ENCODE measurements around the gene PLCH1.
A peak's percentile ranks its signal among the peaks of the same experiment; 100 is the strongest.

PLCH1 gene

DNA sequence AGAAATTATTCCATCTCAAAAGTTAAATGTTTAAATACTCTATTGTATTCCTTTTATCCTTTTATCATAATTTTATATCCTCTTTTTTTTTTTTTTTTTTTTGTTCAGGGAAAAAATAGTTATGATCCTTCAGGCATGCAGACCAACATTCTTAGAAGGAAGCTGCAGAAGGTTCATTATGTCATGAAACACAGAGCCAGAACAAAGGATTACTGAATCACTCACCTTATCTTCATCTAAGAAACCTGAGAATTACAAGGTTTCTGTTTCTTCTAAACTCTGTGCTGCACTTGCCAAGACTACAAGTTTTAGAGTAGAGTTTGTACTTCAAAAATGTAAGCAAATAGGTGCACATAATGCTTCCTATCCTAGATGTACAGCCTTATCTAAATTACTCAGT, 3.3 kb downstream of the PLCH1 start:
- Histone ChIP-seq H3K27ac (ENCODE audit: low read depth, low read length) (no peak overlapping the region), H3K27me3 (ENCODE audit: control insufficient read depth, insufficient read depth, low read length) (peaks cover 3% of the 10 kb centered on the region)

GRCh38 chr3:155741101-155741500, 3.8 kb downstream of the PLCH1 start:
- H3K9ac ChIP-seq (ENCODE audit: low read length), result no peak overlapping the region
- no peaks in the 10 kb centered on the region for H3K4me1 ChIP-seq (ENCODE audit: control insufficient read depth, insufficient read depth, low read length)
- no peaks in the 10 kb centered on the region for H3K36me3 ChIP-seq (ENCODE audit: control insufficient read depth, insufficient read depth, low read length)
- H3K27ac ChIP-seq (ENCODE audit: low read depth, low read length), result no peak overlapping the region
- H3K27me3 ChIP-seq (ENCODE audit: control insufficient read depth, insufficient read depth, low read length), result peaks cover 3% of the 10 kb centered on the region
- no peak overlapping the region for H3K4me3 ChIP-seq (ENCODE audit: low read length)

More for the DNA sequence above, 3.3 kb downstream of the PLCH1 start:
- Histone ChIP-seq H3K4me3 (ENCODE audit: low read length) (no peak overlapping the region), H3K9ac (ENCODE audit: low read length) (no peak overlapping the region), H3K4me1 (ENCODE audit: control insufficient read depth, insufficient read depth, low read length) (no peaks in the 10 kb centered on the region), H3K36me3 (ENCODE audit: control insufficient read depth, insufficient read depth, low read length) (no peaks in the 10 kb centered on the region)

- Histone ChIP-seq H3K27me3 (ENCODE audit: control insufficient read depth, insufficient read depth, low read length) (peaks cover under 1% of the 10 kb centered on the region), H3K9ac (ENCODE audit: low read length) (no peak overlapping the region), H3K4me3 (ENCODE audit: low read length) (no peak overlapping the region), H3K36me3 (ENCODE audit: control insufficient read depth, insufficient read depth, low read length) (no peaks in the 10 kb centered on the region), H3K27ac (ENCODE audit: low read depth, low read length) (no peak overlapping the region), H3K4me1 (ENCODE audit: control insufficient read depth, insufficient read depth, low read length) (no peaks in the 10 kb centered on the region)
Measured at GRCh38 chr3:155739154-155739553, 5.7 kb downstream of the PLCH1 start.

DNA sequence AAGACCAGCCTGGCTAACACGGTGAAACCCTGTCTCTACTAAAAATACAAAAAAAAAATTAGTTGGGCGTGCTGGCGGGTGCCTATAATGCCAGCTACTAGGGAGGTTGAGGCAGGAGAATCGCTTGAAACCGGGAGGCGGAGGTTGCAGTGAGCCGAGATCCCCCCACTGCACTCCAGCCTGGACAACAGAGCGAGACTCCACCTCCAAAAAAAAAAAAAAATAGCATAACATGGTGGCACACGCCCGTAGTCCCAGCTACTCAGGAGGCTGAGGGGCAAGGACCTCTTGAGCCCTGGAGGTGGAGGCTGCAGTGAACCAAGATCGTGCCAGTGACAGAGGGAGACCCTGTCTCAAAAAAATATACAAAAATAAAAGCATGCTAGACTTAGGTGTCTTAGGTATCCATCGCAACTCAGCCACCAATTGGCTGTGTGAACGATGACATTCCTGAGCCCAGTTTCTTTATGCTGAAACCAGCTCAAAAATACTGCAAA, 6.2 kb downstream of the PLCH1 start:
- Histone ChIP-seq H3K27me3 (ENCODE audit: control insufficient read depth, insufficient read depth, low read length) (no peaks in the 10 kb centered on the region), H3K36me3 (ENCODE audit: control insufficient read depth, insufficient read depth, low read length) (no peaks in the 10 kb centered on the region), H3K4me3 (ENCODE audit: low read length) (peak overlapping the region; percentile 15), H3K27ac (ENCODE audit: low read depth, low read length) (no peak overlapping the region), H3K4me1 (ENCODE audit: control insufficient read depth, insufficient read depth, low read length) (no peaks in the 10 kb centered on the region), H3K9ac (ENCODE audit: low read length) (no peak overlapping the region)

- H3K9ac ChIP-seq (ENCODE audit: low read length), result no peak overlapping the region
- H3K36me3 ChIP-seq (ENCODE audit: control insufficient read depth, insufficient read depth, low read length), result no peaks in the 10 kb centered on the region
- no peaks in the 10 kb centered on the region for H3K4me1 ChIP-seq (ENCODE audit: control insufficient read depth, insufficient read depth, low read length)
- no peak overlapping the region for H3K4me3 ChIP-seq (ENCODE audit: low read length)
- H3K27me3 ChIP-seq (ENCODE audit: control insufficient read depth, insufficient read depth, low read length), result no peaks in the 10 kb centered on the region
- no peak overlapping the region for H3K27ac ChIP-seq (ENCODE audit: low read depth, low read length)
Measured at GRCh38 chr3:155737844-155738460, 6.9 kb downstream of the PLCH1 start.

- H3K4me1 ChIP-seq (ENCODE audit: control insufficient read depth, insufficient read depth, low read length), result no peaks in the 10 kb centered on the region
- H3K9ac ChIP-seq (ENCODE audit: low read length), result no peak overlapping the region
- no peak overlapping the region for H3K27ac ChIP-seq (ENCODE audit: low read depth, low read length)
- H3K36me3 ChIP-seq (ENCODE audit: control insufficient read depth, insufficient read depth, low read length), result no peaks in the 10 kb centered on the region
- no peaks in the 10 kb centered on the region for H3K27me3 ChIP-seq (ENCODE audit: control insufficient read depth, insufficient read depth, low read length)
- H3K4me3 ChIP-seq (ENCODE audit: low read length), result no peak overlapping the region
Measured at GRCh38 chr3:155736381-155736780, 8.5 kb downstream of the PLCH1 start.

DNA sequence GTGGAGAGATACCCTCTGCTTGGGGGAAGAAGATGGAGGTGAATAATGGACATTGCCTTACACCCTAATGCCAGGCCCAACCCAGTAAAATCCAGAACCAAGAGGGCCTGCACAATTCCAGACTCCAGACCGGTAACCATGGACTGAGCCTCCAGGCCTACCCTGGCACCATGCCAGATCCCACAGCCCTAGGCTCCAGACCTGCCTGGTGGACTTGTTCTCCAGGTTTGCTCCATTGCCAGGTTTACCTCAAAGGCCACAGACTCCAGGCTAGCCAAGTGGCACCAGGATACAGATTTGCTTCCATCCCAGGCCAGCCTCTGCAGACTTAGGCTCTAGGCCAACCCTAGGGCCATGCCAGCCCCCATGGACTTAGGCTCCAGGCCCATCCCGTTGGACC, 14.0 kb downstream of the PLCH1 start:
- Histone ChIP-seq H3K4me3 (ENCODE audit: low read length) (no peak overlapping the region), H3K4me1 (ENCODE audit: control insufficient read depth, insufficient read depth, low read length) (no peaks in the 10 kb centered on the region), H3K36me3 (ENCODE audit: control insufficient read depth, insufficient read depth, low read length) (no peaks in the 10 kb centered on the region), H3K27ac (ENCODE audit: low read depth, low read length) (no peak overlapping the region), H3K27me3 (ENCODE audit: control insufficient read depth, insufficient read depth, low read length) (no peaks in the 10 kb centered on the region), H3K9ac (ENCODE audit: low read length) (no peak overlapping the region)

GRCh38 chr3:155727836-155728235, 17.0 kb downstream of the PLCH1 start:
- Histone ChIP-seq H3K9ac (ENCODE audit: low read length) (no peak overlapping the region), H3K36me3 (ENCODE audit: control insufficient read depth, insufficient read depth, low read length) (no peaks in the 10 kb centered on the region), H3K27ac (ENCODE audit: low read depth, low read length) (no peak overlapping the region), H3K4me3 (ENCODE audit: low read length) (no peak overlapping the region), H3K27me3 (ENCODE audit: control insufficient read depth, insufficient read depth, low read length) (no peaks in the 10 kb centered on the region), H3K4me1 (ENCODE audit: control insufficient read depth, insufficient read depth, low read length) (no peaks in the 10 kb centered on the region)

DNA sequence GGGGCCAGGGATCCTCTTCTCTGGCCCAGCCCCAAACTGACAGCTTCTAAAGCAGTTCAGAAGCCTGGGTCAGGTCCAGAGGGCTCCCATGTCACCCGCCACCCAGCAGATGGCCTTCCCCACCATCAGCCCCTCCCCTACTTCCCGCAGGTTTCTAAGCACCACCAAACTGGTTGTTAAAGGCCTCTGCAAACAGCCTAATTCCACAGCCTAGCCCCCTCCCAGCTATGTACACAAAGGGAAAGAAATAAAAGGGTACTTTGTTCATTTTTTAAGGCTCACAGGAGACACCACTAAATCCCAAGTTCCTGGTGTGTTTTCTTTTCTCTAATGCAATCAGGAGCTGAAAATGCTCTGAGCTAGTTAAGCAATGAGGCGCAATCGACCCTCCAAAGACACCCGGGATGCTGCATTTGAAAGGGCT, 30.6 kb downstream of the PLCH1 start:
- no peaks in the 10 kb centered on the region for H3K36me3 ChIP-seq (ENCODE audit: control insufficient read depth, insufficient read depth, low read length)
- no peak overlapping the region for H3K4me3 ChIP-seq (ENCODE audit: low read length)
- no peaks in the 10 kb centered on the region for H3K27me3 ChIP-seq (ENCODE audit: control insufficient read depth, insufficient read depth, low read length)
- no peak overlapping the region for H3K27ac ChIP-seq (ENCODE audit: low read depth, low read length)
- no peaks in the 10 kb centered on the region for H3K4me1 ChIP-seq (ENCODE audit: control insufficient read depth, insufficient read depth, low read length)
- H3K9ac ChIP-seq (ENCODE audit: low read length), result no peak overlapping the region

DNA sequence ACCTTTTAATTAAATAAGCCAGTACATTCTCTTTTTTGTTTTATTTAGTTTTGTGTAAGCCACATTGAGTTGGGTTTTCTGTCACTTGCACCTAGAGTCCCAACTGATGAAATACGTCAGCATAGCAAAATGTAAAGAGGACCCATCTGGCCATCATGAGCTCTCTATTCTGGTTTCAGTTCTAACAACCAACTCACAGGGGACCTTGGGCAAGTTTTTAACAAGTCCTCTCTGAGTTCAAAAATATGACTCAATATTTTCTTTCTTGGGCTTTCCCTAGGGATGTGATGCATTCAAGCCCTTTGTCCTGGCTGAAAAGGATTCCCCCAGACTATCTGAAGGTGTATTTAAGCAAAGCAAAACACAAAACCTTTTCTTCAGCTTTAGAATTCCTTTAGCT, 32.9 kb downstream of the PLCH1 start:
- Histone ChIP-seq H3K4me1 (ENCODE audit: control insufficient read depth, insufficient read depth, low read length) (no peaks in the 10 kb centered on the region), H3K9ac (ENCODE audit: low read length) (no peak overlapping the region), H3K27ac (ENCODE audit: low read depth, low read length) (no peak overlapping the region), H3K27me3 (ENCODE audit: control insufficient read depth, insufficient read depth, low read length) (no peaks in the 10 kb centered on the region), H3K36me3 (ENCODE audit: control insufficient read depth, insufficient read depth, low read length) (no peaks in the 10 kb centered on the region), H3K4me3 (ENCODE audit: low read length) (no peak overlapping the region)

- H3K27ac ChIP-seq (ENCODE audit: low read depth, low read length), result no peak overlapping the region
- H3K36me3 ChIP-seq (ENCODE audit: control insufficient read depth, insufficient read depth, low read length), result no peaks in the 10 kb centered on the region
- H3K4me3 ChIP-seq (ENCODE audit: low read length), result no peak overlapping the region
- H3K27me3 ChIP-seq (ENCODE audit: control insufficient read depth, insufficient read depth, low read length), result no peaks in the 10 kb centered on the region
- H3K4me1 ChIP-seq (ENCODE audit: control insufficient read depth, insufficient read depth, low read length), result peaks cover 3% of the 10 kb centered on the region
- no peak overlapping the region for H3K9ac ChIP-seq (ENCODE audit: low read length)
Measured at GRCh38 chr3:155704771-155705559, 39.9 kb downstream of the PLCH1 start.

- H3K9ac ChIP-seq (ENCODE audit: low read length), result no peak overlapping the region
- no peak overlapping the region for H3K27ac ChIP-seq (ENCODE audit: low read depth, low read length)
- H3K4me3 ChIP-seq (ENCODE audit: low read length), result no peak overlapping the region
- no peaks in the 10 kb centered on the region for H3K27me3 ChIP-seq (ENCODE audit: control insufficient read depth, insufficient read depth, low read length)
- peaks cover 3% of the 10 kb centered on the region for H3K4me1 ChIP-seq (ENCODE audit: control insufficient read depth, insufficient read depth, low read length)
- H3K36me3 ChIP-seq (ENCODE audit: control insufficient read depth, insufficient read depth, low read length), result no peaks in the 10 kb centered on the region
Measured at GRCh38 chr3:155704061-155704460, 40.8 kb downstream of the PLCH1 start.
